Prostate gland (tissue), 2 donors: Measurements from ENCODE around the gene TOP3B. TPM values are rescaled to one million over a fixed set of nuclear protein-coding genes. Genes with fewer than 3 reads are reported as not detected.

Experiments used
- DNase-seq: peaks from one replicate; pipeline ENCODE4 v3.0.0-alpha.2; 2019; ENCODE audit warnings: low spot score
- H3K27ac ChIP-seq, 2 donors: fragments of 200-600 bp; sonication (generic); 2 replicates each; pipeline ENCODE4 v1.5.1; 2017 to 2019
- H3K27me3 ChIP-seq: fragments of 200-600 bp; sonication (generic); replicated peaks from 2 replicates; pipeline ENCODE4 v1.5.1; 2019; ENCODE audit not compliant: insufficient read depth
- H3K36me3 ChIP-seq, 2 donors: fragments of 200-600 bp; sonication (generic); 1 replicate in 1 of 2; 2 replicates in 1 of 2; pipeline versions ENCODE4 v1.5.1 to v1.8.1; 2017 to 2019
- H3K4me1 ChIP-seq: fragments of 200-600 bp; sonication (generic); replicated peaks from 2 replicates; pipeline ENCODE4 v1.5.1; 2019
- H3K4me3 ChIP-seq, 2 donors: fragments of 200-600 bp; sonication (generic); 2 replicates each; pipeline ENCODE4 v1.5.1; 2017 to 2019
- H3K9me3 ChIP-seq: fragments of 200-600 bp; sonication (generic); 2 replicates; pipeline ENCODE4 v1.5.1; 2017
- POLR2A ChIP-seq: fragments of 450-650 bp; IDR thresholded peaks from one replicate; pipeline ENCODE4 v1.6.1; 2016; ENCODE audit warnings: antibody characterized with exemption, mild to moderate bottlenecking
- POLR2AphosphoS5 ChIP-seq: sonication (generic); formaldehyde crosslinking; IDR thresholded peaks from one replicate; pipeline ENCODE4 v1.6.1; 2017; ENCODE audit warnings: antibody characterized with exemption
- WGBS: methylation state at CpG from one replicate; pipeline ENCODE4 v1.1.5; 2018; 5-methylcytosine and 5-hydroxymethylcytosine counted together
- intact Hi-C: fragments of 100-400 bp; cut with DNase I; formaldehyde crosslinking; loops from one replicate; pipeline ENCODE4 v1.14.2; 2022
- total RNA-seq, 2 donors: library from RNA; depleted of rRNA; stranded (reverse); fragments of >200 nt; gene quantifications; one replicate each; pipeline ENCODE4 v1.1.0, GENCODE V29; 2016
- TF ChIP-seq, protein P1 (sequence below), 4 experiments: fragments of 200-600 bp in 2 of 4; fragments of 450-650 bp in 2 of 4; sonication (generic) in 2 of 4; IDR thresholded peaks; 1 replicate in 3 of 4; 2 replicates in 1 of 4; pipeline ENCODE4 v1.5.1; 2016 to 2019; ENCODE audit warnings: antibody characterized with exemption in 4 of 4, mild to moderate bottlenecking in 2 of 4, moderate library complexity in 2 of 4

TOP3B gene
- total RNA-seq, 2 donors from 2014 or later = 25.2 to 60.6 TPM

DNA sequence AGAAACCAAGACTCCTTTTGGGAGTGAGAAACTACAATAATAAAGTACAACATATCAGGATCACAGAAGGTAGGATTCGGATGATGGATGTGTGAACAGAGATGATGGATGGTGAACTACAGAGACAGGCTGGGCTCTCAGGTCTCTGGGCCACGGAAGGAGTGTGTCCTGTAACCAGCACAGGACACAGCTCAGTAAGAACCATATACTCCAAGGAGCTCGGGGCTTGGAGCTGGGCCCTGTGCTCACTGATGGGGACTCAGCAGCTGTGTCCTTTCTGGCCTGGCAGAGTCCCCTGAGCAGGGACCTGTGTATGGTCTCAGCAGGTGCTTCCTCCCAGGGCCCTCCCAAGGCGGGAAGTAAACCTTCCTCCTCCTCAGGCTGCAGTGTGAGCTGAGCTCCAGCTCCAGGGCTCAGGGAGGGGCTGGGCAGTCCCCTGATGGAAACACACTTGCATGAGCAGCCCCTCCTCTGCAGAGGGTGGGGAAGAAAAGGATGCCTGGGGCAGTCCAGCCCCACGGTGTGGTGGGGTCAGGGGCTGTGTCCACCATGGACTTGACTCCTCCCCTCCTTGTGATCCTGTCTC is 39.8 kb upstream of the TOP3B start:
- Histone ChIP-seq H3K9me3 (no peaks in the 10 kb centered on the region), H3K27ac (no peak overlapping the region), H3K4me1 (no peaks in the 10 kb centered on the region), H3K36me3 (no peaks in the 10 kb centered on the region), H3K27me3 (no peaks in the 10 kb centered on the region), H3K4me3 (no peak overlapping the region)
- intact Hi-C loops = no loop called here
- 50% methylated on average over 5 of the region's 5 CpGs for WGBS
- no peak for DNase-seq
- TF ChIP-seq, protein P1, sequence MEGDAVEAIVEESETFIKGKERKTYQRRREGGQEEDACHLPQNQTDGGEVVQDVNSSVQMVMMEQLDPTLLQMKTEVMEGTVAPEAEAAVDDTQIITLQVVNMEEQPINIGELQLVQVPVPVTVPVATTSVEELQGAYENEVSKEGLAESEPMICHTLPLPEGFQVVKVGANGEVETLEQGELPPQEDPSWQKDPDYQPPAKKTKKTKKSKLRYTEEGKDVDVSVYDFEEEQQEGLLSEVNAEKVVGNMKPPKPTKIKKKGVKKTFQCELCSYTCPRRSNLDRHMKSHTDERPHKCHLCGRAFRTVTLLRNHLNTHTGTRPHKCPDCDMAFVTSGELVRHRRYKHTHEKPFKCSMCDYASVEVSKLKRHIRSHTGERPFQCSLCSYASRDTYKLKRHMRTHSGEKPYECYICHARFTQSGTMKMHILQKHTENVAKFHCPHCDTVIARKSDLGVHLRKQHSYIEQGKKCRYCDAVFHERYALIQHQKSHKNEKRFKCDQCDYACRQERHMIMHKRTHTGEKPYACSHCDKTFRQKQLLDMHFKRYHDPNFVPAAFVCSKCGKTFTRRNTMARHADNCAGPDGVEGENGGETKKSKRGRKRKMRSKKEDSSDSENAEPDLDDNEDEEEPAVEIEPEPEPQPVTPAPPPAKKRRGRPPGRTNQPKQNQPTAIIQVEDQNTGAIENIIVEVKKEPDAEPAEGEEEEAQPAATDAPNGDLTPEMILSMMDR (IDR thresholded peaks at IDR 0.05) = no peak
- TF ChIP-seq POLR2A = no peak

- Histone ChIP-seq H3K27ac (no peak overlapping the region), H3K9me3 (no peaks in the 10 kb centered on the region), H3K36me3 (no peaks in the 10 kb centered on the region), H3K4me3 (no peak overlapping the region), H3K27me3 (no peaks in the 10 kb centered on the region), H3K4me1 (no peaks in the 10 kb centered on the region)
- intact Hi-C loops = no loop called here
- 52% methylated on average over 1 of the region's 1 CpG for WGBS
- DNase-seq = no peak
- TF ChIP-seq POLR2AphosphoS5 = no peak
- TF ChIP-seq, protein P1 (IDR thresholded peaks at IDR 0.05) = no peak
- TF ChIP-seq POLR2A = no peak
Observed at GRCh38 chr22:22021162-22021750, 38.7 kb upstream of the TOP3B start.

DNA sequence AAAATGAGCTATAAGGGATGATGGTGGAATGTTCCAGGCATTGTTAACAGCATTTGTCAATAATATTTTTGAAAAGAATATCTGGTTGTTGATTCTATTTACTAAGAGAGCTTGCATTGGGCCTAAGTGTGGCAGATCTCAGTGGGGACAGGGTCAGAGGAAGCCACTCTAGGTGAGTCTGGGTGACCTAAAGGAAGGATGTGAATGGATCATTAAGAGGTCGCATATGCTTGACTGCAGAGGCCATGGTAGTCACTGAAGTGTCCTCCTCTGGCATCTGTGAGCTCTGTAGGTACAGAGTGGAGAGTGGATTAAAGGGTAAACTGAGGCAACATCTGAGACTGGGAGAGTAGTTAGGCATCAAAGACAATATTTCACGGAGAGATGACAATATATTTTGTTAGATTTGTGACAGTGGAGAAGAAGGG is 37.9 kb upstream of the TOP3B start:
- Histone ChIP-seq H3K36me3 (no peaks in the 10 kb centered on the region), H3K27me3 (no peaks in the 10 kb centered on the region), H3K4me3 (no peak overlapping the region), H3K9me3 (no peaks in the 10 kb centered on the region), H3K27ac (no peak overlapping the region), H3K4me1 (no peaks in the 10 kb centered on the region)
- intact Hi-C loops = no loop called here
- DNase-seq = no peak
- WGBS = 93% methylated on average over 2 of the region's 2 CpGs
- TF ChIP-seq, protein P1 (IDR thresholded peaks at IDR 0.05) = no peak

GRCh38 chr22:22019659-22020424 is 37.3 kb upstream of the TOP3B start:
- DNase-seq = no peak
- 73% methylated on average over 7 of the region's 7 CpGs for WGBS
- TF ChIP-seq, protein P1 (IDR thresholded peaks at IDR 0.05) = no peak
- TF ChIP-seq POLR2A (no peak), POLR2AphosphoS5 (no peak)
- no peak overlapping the region for H3K27ac ChIP-seq
- intact Hi-C loops = no loop called here
- H3K27me3 ChIP-seq = no peaks in the 10 kb centered on the region
- H3K4me1 ChIP-seq = no peaks in the 10 kb centered on the region
- H3K4me3 ChIP-seq = no peak overlapping the region
- no peaks in the 10 kb centered on the region for H3K9me3 ChIP-seq
- H3K36me3 ChIP-seq = no peaks in the 10 kb centered on the region
